GM23338 (cell line): Measurements from ENCODE around the gene RPS14. TPM values are rescaled to one million over a fixed set of nuclear protein-coding genes. Genes with fewer than 3 reads are reported as not detected.

Experiments
- ATAC-seq: fragments of 200-7000 bp; cut with Tn5 transposase; 3 replicates; pipeline ENCODE4 v1.9.1; 2020
- DNase-seq: peaks from one replicate; pipeline ENCODE4 v3.0.0-alpha.2; 2015; ENCODE audit warnings: low spot score
- H2AFZ ChIP-seq: fragments of 200-600 bp; sonication (generic); 2 replicates; pipeline ENCODE4 v1.8.0; 2016; ENCODE audit warnings: antibody characterized with exemption, mild to moderate bottlenecking, moderate library complexity
- H3F3A ChIP-seq: fragments of 200-600 bp; sonication (generic); replicated peaks from 2 replicates; pipeline ENCODE4 v1.8.0; 2017; ENCODE audit warnings: antibody characterized with exemption, mixed run types, low read depth
- H3K27ac ChIP-seq: fragments of 200-600 bp; sonication (generic); 2 replicates; pipeline ENCODE4 v1.6.1; 2016; ENCODE audit warnings: low read depth
- H3K27me3 ChIP-seq: fragments of 200-600 bp; sonication (generic); 2 replicates; pipeline ENCODE4 v1.8.0; 2016; ENCODE audit warnings: mild to moderate bottlenecking, mixed run types, moderate library complexity; ENCODE audit not compliant: insufficient read depth
- H3K36me3 ChIP-seq: fragments of 200-600 bp; sonication (generic); 2 replicates; pipeline ENCODE4 v1.8.0; 2016; ENCODE audit warnings: mild to moderate bottlenecking; ENCODE audit not compliant: insufficient read depth
- H3K4me1 ChIP-seq: fragments of 200-600 bp; sonication (generic); 2 replicates; pipeline ENCODE4 v1.8.0; 2016; ENCODE audit warnings: mild to moderate bottlenecking, moderate library complexity; ENCODE audit not compliant: insufficient read depth
- H3K4me2 ChIP-seq: fragments of 200-600 bp; sonication (generic); 2 replicates; pipeline ENCODE4 v1.7.1; 2017; ENCODE audit warnings: mixed run types
- H3K4me3 ChIP-seq: fragments of 200-600 bp; sonication (generic); 2 replicates; pipeline ENCODE4 v1.6.1; 2016; ENCODE audit warnings: mixed run types
- H3K79me2 ChIP-seq: fragments of 200-600 bp; sonication (generic); replicated peaks from 2 replicates; pipeline ENCODE4 v1.8.0; 2017; ENCODE audit warnings: mild to moderate bottlenecking; ENCODE audit not compliant: insufficient read depth
- H3K9me2 ChIP-seq: fragments of 200-600 bp; sonication (generic); 2 replicates; pipeline ENCODE4 v1.8.0; 2017; ENCODE audit not compliant: insufficient read depth
- H4K20me1 ChIP-seq: fragments of 200-600 bp; sonication (generic); replicated peaks from 2 replicates; pipeline ENCODE4 v1.8.0; 2017; ENCODE audit warnings: mild to moderate bottlenecking; ENCODE audit not compliant: insufficient read depth
- H3K27ac Mint-ChIP-seq: 2 replicates; pipeline ENCODE4 v1.8.0; 2020; ENCODE audit warnings: inconsistent platforms, mild to moderate bottlenecking, moderate library complexity, mixed read lengths
- H3K27me3 Mint-ChIP-seq: 3 replicates; pipeline ENCODE4 v1.8.0; 2022; ENCODE audit warnings: low read depth, mild to moderate bottlenecking, moderate library complexity, mixed read lengths, inconsistent platforms; ENCODE audit not compliant: insufficient read depth, poor library complexity
- H3K36me3 Mint-ChIP-seq: 3 replicates; pipeline ENCODE4 v1.8.0; 2021; ENCODE audit warnings: low read depth, mild to moderate bottlenecking, inconsistent platforms, moderate library complexity, mixed read lengths
- H3K4me1 Mint-ChIP-seq: 3 replicates; pipeline ENCODE4 v1.8.0; 2020; ENCODE audit warnings: mild to moderate bottlenecking, inconsistent platforms, mixed read lengths
- H3K4me3 Mint-ChIP-seq: 3 replicates; pipeline ENCODE4 v1.8.0; 2021; ENCODE audit warnings: moderate library complexity, mild to moderate bottlenecking, inconsistent platforms, mixed read lengths
- H3K9me3 Mint-ChIP-seq: 3 replicates; pipeline ENCODE4 v1.8.0; 2020; ENCODE audit warnings: moderate library complexity, mild to moderate bottlenecking, inconsistent platforms, mixed read lengths
- CREB1 ChIP-seq: fragments of 250-450 bp; sonication (Bioruptor Pico); IDR thresholded peaks from 2 replicates; pipeline ENCODE4 v1.5.0; 2020; ENCODE audit warnings: low read depth, mild to moderate bottlenecking, moderate library complexity
- EZH2 ChIP-seq: fragments of 200-600 bp; sonication (generic); IDR thresholded peaks from one replicate; pipeline ENCODE4 v1.8.0; 2017; ENCODE audit warnings: antibody characterized with exemption, mild to moderate bottlenecking, low read depth; ENCODE audit not compliant: unreplicated experiment
- EZH2phosphoT487 ChIP-seq: fragments of 200-600 bp; sonication (generic); IDR thresholded peaks from one replicate; pipeline ENCODE4 v1.8.1; 2018; ENCODE audit warnings: antibody characterized with exemption; ENCODE audit not compliant: unreplicated experiment
- JUNB ChIP-seq: IDR thresholded peaks from one replicate; pipeline ENCODE4 v1.6.1; 2016; ENCODE audit warnings: antibody characterized with exemption; ENCODE audit not compliant: unreplicated experiment
- POLR2AphosphoS5 ChIP-seq: IDR thresholded peaks from 2 replicates; pipeline ENCODE4 v1.6.1; 2016; ENCODE audit warnings: antibody characterized with exemption, low read depth
- STAT1 ChIP-seq: IDR thresholded peaks from one replicate; pipeline ENCODE4 v1.6.1; 2016; ENCODE audit warnings: antibody characterized with exemption; ENCODE audit not compliant: unreplicated experiment
- ZNF331 ChIP-seq: fragments of 250-450 bp; sonication (Bioruptor Pico); IDR thresholded peaks from 2 replicates; pipeline ENCODE4 v1.5.0; 2020; ENCODE audit warnings: low read depth, mild to moderate bottlenecking, moderate library complexity
- ZNF462 ChIP-seq: fragments of 250-450 bp; sonication (Bioruptor Pico); IDR thresholded peaks from 2 replicates; pipeline ENCODE4 v1.5.0; 2020; ENCODE audit warnings: mild to moderate bottlenecking, moderate library complexity
- polyA plus RNA-seq: library from polyadenylated mRNA; unstranded; fragments of >200 nt; fragmentation: Nextera tagmentation; extraction: Ambion mirVana; gene quantifications from 2 replicates; pipeline ENCODE4 v1.2.1, GENCODE V29; 2016
- total RNA-seq: library from RNA; depleted of rRNA; stranded (reverse); fragments of >200 nt; shearing (Covaris generic); gene quantifications from 2 replicates; pipeline ENCODE4 v1.2.3, GENCODE V29; 2014

RPS14 gene
- total and polyA plus RNA-seq, 2 experiments from 2014 or later = 1,443 to 2,790 TPM

- no peak overlapping the region for H3K27ac ChIP-seq
- H3K36me3 ChIP-seq = no peaks in the 10 kb centered on the region
- no peak overlapping the region for H2AFZ ChIP-seq
- H3K27me3 Mint-ChIP-seq = peaks cover 14% of the 10 kb centered on the region
- no peaks in the 10 kb centered on the region for H3K9me3 Mint-ChIP-seq
- no peak overlapping the region for H3K4me3 ChIP-seq
- no peaks in the 10 kb centered on the region for H3K27me3 ChIP-seq
- H3K27ac Mint-ChIP-seq = peak overlapping the region; percentile 58
- DNase-seq = no peak
- H3K4me2 ChIP-seq = peak overlapping the region; percentile 67; the same call in 1 of the 2 replicates
- TF ChIP-seq ZNF331 = no peak
- no peak for TF ChIP-seq CREB1 (CRISPR knock-in tag)
- no peak for TF ChIP-seq EZH2
- ATAC-seq = no peak
- H3K79me2 ChIP-seq = peaks cover 100% of the 10 kb centered on the region
- H3K9me2 ChIP-seq = no peaks in the 10 kb centered on the region
- H3K4me1 ChIP-seq = peaks cover 58% of the 10 kb centered on the region
- no peak overlapping the region; the same call in 2 of the 3 replicates for H3K4me3 Mint-ChIP-seq
- peaks cover 11% of the 10 kb centered on the region; the same call in 1 of the 2 replicates for H3F3A ChIP-seq
- peaks cover 71% of the 10 kb centered on the region for H3K4me1 Mint-ChIP-seq
- peaks cover 44% of the 10 kb centered on the region for H4K20me1 ChIP-seq
- H3K36me3 Mint-ChIP-seq = peaks cover 9% of the 10 kb centered on the region
Measured at GRCh38 chr5:150491876-150492275, 42.3 kb upstream of the RPS14 start.

GRCh38 chr5:150490754-150491153, 41.2 kb upstream of the RPS14 start:
- peaks cover 14% of the 10 kb centered on the region; the same call in 1 of the 2 replicates for H3F3A ChIP-seq
- Mint-ChIP-seq H3K27me3 (peaks cover 11% of the 10 kb centered on the region), H3K36me3 (peaks cover 7% of the 10 kb centered on the region), H3K27ac (peak overlapping the region; percentile 66), H3K9me3 (no peaks in the 10 kb centered on the region), H3K4me3 (peak overlapping the region; percentile 14; the same call in 2 of the 3 replicates), H3K4me1 (peaks cover 61% of the 10 kb centered on the region)
- TF ChIP-seq EZH2phosphoT487 (no peak), POLR2AphosphoS5 (no peak), STAT1 (no peak), EZH2 (no peak), CREB1 (CRISPR knock-in tag) (no peak), JUNB (no peak), ZNF462 (CRISPR knock-in tag) (no peak)
- peak overlapping the region; percentile 83 for H3K27ac ChIP-seq
- no peaks in the 10 kb centered on the region for H3K27me3 ChIP-seq
- DNase-seq (no peak), ATAC-seq (no peak)
- H3K4me1 ChIP-seq = peaks cover 58% of the 10 kb centered on the region
- H3K79me2 ChIP-seq = peaks cover 92% of the 10 kb centered on the region
- no peak overlapping the region for H2AFZ ChIP-seq
- no peaks in the 10 kb centered on the region for H3K9me2 ChIP-seq
- peak overlapping the region; percentile 67 for H3K4me2 ChIP-seq
- no peaks in the 10 kb centered on the region for H3K36me3 ChIP-seq
- 0 out of 2 replicates have a peak overlapping the region, but pooled peaks have one; percentile 13 for H3K4me3 ChIP-seq
- H4K20me1 ChIP-seq = peaks cover 39% of the 10 kb centered on the region
